Activated CD8-positive, alpha-beta T cell treated with anti-CD3 and anti-CD28 coated beads for 36 hours (primary cell): Measurements from ENCODE around the gene PALLD. TPM values are rescaled to one million over a fixed set of nuclear protein-coding genes. Genes with fewer than 3 reads are reported as not detected.

ENCODE experiments used
- ATAC-seq: fragments of 200-7000 bp; cut with Tn5 transposase; one replicate; pipeline ENCODE4 v1.10.0; 2021; ENCODE audit warnings: mild to moderate bottlenecking, moderate library complexity
- CTCF ChIA-PET: fragments of 350-600 bp; sonication (Branson Sonifier 250); formaldehyde crosslinking; loops from one replicate; lab custom pipeline; 2021; ENCODE audit warnings: antibody characterized with exemption; lab: Charles Lee
- POLR2A ChIA-PET: fragments of 350-600 bp; sonication (Branson Sonifier 250); formaldehyde crosslinking; loops from one replicate; lab custom pipeline; 2021; ENCODE audit warnings: antibody characterized with exemption; lab: Charles Lee
- DNase-seq: peaks from one replicate; pipeline ENCODE4 v3.0.0-alpha.2; 2020
- H3K27ac Mint-ChIP-seq: one replicate; pipeline ENCODE4 v1.8.0; 2021; ENCODE audit warnings: mild to moderate bottlenecking, mixed read lengths
- H3K27me3 Mint-ChIP-seq: one replicate; pipeline ENCODE4 v1.8.0; 2021; ENCODE audit warnings: mixed read lengths
- H3K36me3 Mint-ChIP-seq: one replicate; pipeline ENCODE4 v1.8.0; 2021; ENCODE audit warnings: low read depth, mixed read lengths
- H3K4me1 Mint-ChIP-seq: one replicate; pipeline ENCODE4 v1.8.0; 2021; ENCODE audit warnings: low read depth, mixed read lengths
- H3K4me3 Mint-ChIP-seq: one replicate; pipeline ENCODE4 v1.8.0; 2021; ENCODE audit warnings: mild to moderate bottlenecking, moderate library complexity, mixed read lengths
- H3K9me3 Mint-ChIP-seq: one replicate; pipeline ENCODE4 v1.8.0; 2021; ENCODE audit warnings: mixed read lengths
- CTCF ChIP-seq: fragments of 200-600 bp; IDR thresholded peaks from one replicate; pipeline ENCODE4 v1.8.0; 2022; ENCODE audit warnings: antibody characterized with exemption, mild to moderate bottlenecking
- intact Hi-C: fragments of 100-400 bp; cut with micrococcal nuclease; formaldehyde crosslinking; loops from one replicate; pipeline ENCODE4 v1.10.0; 2022
- total RNA-seq, 2 experiments: library from RNA; stranded (reverse); gene quantifications; one replicate each; pipeline ENCODE4 v1.2.3, GENCODE V29; 2021

Gene PALLD
- total RNA-seq, 2 experiments from 2014 or later = 0.41 to 0.60 TPM

- Mint-ChIP-seq H3K27me3 (peaks cover 12% of the 10 kb centered on the region), H3K9me3 (no peaks in the 10 kb centered on the region)
- ATAC-seq = no peak
These were observed 387.6 kb downstream of the PALLD start for GRCh38 chr4:168884251-168885124.

GRCh38 chr4:168885400-168885799, 388.5 kb downstream of the PALLD start:
- no peaks in the 10 kb centered on the region for H3K4me1 Mint-ChIP-seq
- no peak for ATAC-seq
- H3K9me3 Mint-ChIP-seq = no peaks in the 10 kb centered on the region
- H3K27ac Mint-ChIP-seq = no peak overlapping the region
- CTCF ChIA-PET = no interaction called here
- no peaks in the 10 kb centered on the region for H3K36me3 Mint-ChIP-seq
- POLR2A ChIA-PET = no interaction called here
- TF ChIP-seq CTCF = no peak
- intact Hi-C loops = no loop called here
- no peak for DNase-seq
- no peak overlapping the region for H3K4me3 Mint-ChIP-seq
- H3K27me3 Mint-ChIP-seq = peaks cover 4% of the 10 kb centered on the region

More at GRCh38 chr4:168884251-168885124, 387.6 kb downstream of the PALLD start:
- no peaks in the 10 kb centered on the region for H3K4me1 Mint-ChIP-seq
- no peak overlapping the region for H3K27ac Mint-ChIP-seq
- ChIA-PET CTCF (no interaction called here), POLR2A (no interaction called here)
- H3K36me3 Mint-ChIP-seq = no peaks in the 10 kb centered on the region
- DNase-seq = no peak
- intact Hi-C loops = no loop called here
- no peak for TF ChIP-seq CTCF
- H3K4me3 Mint-ChIP-seq = no peak overlapping the region

- no peaks in the 10 kb centered on the region for H3K9me3 Mint-ChIP-seq
- CTCF ChIA-PET = no interaction called here
- no peak for DNase-seq
- H3K27me3 Mint-ChIP-seq = no peaks in the 10 kb centered on the region
- H3K36me3 Mint-ChIP-seq = peaks cover 1% of the 10 kb centered on the region
- H3K4me1 Mint-ChIP-seq = no peaks in the 10 kb centered on the region
- H3K4me3 Mint-ChIP-seq = no peak overlapping the region
- POLR2A ChIA-PET = no interaction called here
- ATAC-seq = no peak
- TF ChIP-seq CTCF = no peak
- intact Hi-C loops = no loop called here
- H3K27ac Mint-ChIP-seq = no peak overlapping the region
These were observed 389.5 kb downstream of the PALLD start for GRCh38 chr4:168886351-168886750.

- intact Hi-C loops = no loop called here
- Mint-ChIP-seq H3K9me3 (no peaks in the 10 kb centered on the region), H3K4me3 (no peak overlapping the region), H3K36me3 (peaks cover 4% of the 10 kb centered on the region), H3K4me1 (no peaks in the 10 kb centered on the region), H3K27ac (no peak overlapping the region), H3K27me3 (no peaks in the 10 kb centered on the region)
- ChIA-PET CTCF (no interaction called here), POLR2A (no interaction called here)
- no peak for TF ChIP-seq CTCF
- ATAC-seq (no peak), DNase-seq (no peak)
These were observed 391.0 kb downstream of the PALLD start for GRCh38 chr4:168887809-168888208.

- ATAC-seq = no peak
- CTCF ChIA-PET = no interaction called here
These were observed 391.9 kb downstream of the PALLD start for GRCh38 chr4:168888715-168889215.

More at GRCh38 chr4:168888715-168889215, 391.9 kb downstream of the PALLD start:
- Mint-ChIP-seq H3K4me3 (no peak overlapping the region), H3K9me3 (no peaks in the 10 kb centered on the region), H3K36me3 (peaks cover 4% of the 10 kb centered on the region), H3K4me1 (no peaks in the 10 kb centered on the region), H3K27me3 (no peaks in the 10 kb centered on the region), H3K27ac (no peak overlapping the region)
- intact Hi-C loops = no loop called here
- TF ChIP-seq CTCF = no peak
- DNase-seq = no peak
- POLR2A ChIA-PET = no interaction called here
